ENCODE measurements around the gene C10orf53. TPM values are rescaled to one million over a fixed set of nuclear protein-coding genes. Genes with fewer than 3 reads are reported as not detected.
A peak's percentile ranks its signal among the peaks of the same experiment; 100 is the strongest.

The C10orf53 gene
- total RNA-seq, 4 donors from 2014 or later, result not detected

DNA sequence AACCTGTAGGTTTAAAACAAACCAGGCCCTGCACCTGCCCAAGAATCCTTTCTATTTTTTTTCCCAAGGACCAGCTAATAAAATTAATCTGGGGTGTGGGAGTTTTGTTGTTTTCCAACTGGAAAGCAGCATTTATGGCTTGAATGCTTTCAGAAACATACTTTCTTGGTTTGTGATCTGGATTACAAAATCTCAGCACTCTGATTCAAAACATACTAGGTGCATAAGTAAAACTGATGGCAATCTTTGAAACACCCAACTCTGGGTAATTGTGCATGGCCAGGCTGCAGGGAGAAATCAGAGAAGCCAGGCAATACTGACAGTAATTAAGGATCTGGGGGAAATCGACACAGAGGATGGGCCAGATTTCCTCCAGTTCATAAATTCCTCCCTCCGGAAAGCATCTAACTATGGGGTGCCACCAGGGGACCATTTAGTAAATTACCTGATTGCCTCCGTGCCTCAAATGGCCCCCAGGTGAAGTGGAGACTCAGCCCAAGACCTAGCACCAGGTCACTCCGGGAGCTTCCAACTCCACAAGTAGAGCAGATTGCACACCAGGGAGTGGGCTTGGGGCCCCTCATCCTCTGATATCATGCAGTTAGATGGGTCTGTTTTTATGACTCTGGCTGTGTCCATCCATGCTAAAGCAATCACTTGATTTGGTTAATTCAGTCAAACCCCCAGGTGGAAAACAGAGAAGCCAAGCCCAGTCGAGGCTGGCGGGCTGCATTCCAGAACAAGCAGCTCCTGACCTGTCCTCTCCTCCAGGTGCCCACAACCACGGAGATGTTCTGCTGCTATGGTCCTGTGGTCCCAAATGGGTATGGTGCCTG lies 15.2 kb upstream of the C10orf53 start:
- H3K36me3 ChIP-seq, result no peaks in the 10 kb centered on the region
- no peaks in the 10 kb centered on the region for H3K9me3 ChIP-seq
- H3K4me1 ChIP-seq, result no peaks in the 10 kb centered on the region
- no peak for TF ChIP-seq POLR2AphosphoS5 (IDR thresholded peaks at IDR 0.05)
- TF ChIP-seq, protein P1, sequence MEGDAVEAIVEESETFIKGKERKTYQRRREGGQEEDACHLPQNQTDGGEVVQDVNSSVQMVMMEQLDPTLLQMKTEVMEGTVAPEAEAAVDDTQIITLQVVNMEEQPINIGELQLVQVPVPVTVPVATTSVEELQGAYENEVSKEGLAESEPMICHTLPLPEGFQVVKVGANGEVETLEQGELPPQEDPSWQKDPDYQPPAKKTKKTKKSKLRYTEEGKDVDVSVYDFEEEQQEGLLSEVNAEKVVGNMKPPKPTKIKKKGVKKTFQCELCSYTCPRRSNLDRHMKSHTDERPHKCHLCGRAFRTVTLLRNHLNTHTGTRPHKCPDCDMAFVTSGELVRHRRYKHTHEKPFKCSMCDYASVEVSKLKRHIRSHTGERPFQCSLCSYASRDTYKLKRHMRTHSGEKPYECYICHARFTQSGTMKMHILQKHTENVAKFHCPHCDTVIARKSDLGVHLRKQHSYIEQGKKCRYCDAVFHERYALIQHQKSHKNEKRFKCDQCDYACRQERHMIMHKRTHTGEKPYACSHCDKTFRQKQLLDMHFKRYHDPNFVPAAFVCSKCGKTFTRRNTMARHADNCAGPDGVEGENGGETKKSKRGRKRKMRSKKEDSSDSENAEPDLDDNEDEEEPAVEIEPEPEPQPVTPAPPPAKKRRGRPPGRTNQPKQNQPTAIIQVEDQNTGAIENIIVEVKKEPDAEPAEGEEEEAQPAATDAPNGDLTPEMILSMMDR (IDR thresholded peaks at IDR 0.05), result no peak
- TF ChIP-seq POLR2A (IDR thresholded peaks at IDR 0.05), result no peak
- TF ChIP-seq EP300 (IDR thresholded peaks at IDR 0.05), result no peak
- peaks cover 5% of the 10 kb centered on the region for H3K27me3 ChIP-seq
- no peak overlapping the region for H3K27ac ChIP-seq
- DNase-seq (ENCODE audit: low spot score in 2 of 2), result peak in 1 of 2 donors; percentile 59
- no peak overlapping the region for H3K4me3 ChIP-seq
- 56% methylated on average over 7 of the region's 7 CpGs for WGBS

DNA sequence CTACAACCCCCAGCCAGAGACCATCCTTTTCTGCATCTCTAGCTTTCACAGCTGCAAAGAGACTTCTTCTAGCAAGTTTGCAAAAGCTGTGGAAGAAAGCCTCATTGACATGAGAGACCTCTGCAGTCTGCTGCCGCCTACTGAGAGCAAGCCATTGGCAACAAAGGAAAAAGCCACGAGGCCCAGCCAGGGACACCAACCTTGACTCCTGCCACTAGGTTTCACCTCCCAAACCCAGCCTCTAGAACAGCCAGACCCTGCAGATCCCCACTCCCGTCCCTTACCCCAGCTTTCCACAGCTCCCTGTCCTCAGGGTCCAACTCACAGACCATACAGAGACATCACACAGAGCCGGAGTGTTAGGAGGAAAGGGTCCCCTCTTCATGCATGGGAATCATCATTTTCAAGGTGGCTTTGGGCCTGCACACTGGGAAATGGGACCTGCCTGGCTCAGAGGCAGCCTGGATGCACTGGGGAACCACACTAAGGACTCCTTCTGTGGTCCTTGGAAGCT lies 14.6 kb upstream of the C10orf53 start:
- Histone ChIP-seq H3K9me3 (no peaks in the 10 kb centered on the region), H3K36me3 (no peaks in the 10 kb centered on the region), H3K4me3 (no peak overlapping the region), H3K27ac (no peak overlapping the region), H3K27me3 (peaks cover 5% of the 10 kb centered on the region), H3K4me1 (no peaks in the 10 kb centered on the region)
- WGBS, result 83% methylated on average over 4 of the region's 4 CpGs
- TF ChIP-seq EP300 (IDR thresholded peaks at IDR 0.05) (no peak), POLR2AphosphoS5 (IDR thresholded peaks at IDR 0.05) (no peak), POLR2A (IDR thresholded peaks at IDR 0.05) (no peak)
- TF ChIP-seq, protein P1 (IDR thresholded peaks at IDR 0.05), result no peak
- peak in 1 of 2 donors; percentile 49 for DNase-seq (ENCODE audit: low spot score in 2 of 2)

DNA sequence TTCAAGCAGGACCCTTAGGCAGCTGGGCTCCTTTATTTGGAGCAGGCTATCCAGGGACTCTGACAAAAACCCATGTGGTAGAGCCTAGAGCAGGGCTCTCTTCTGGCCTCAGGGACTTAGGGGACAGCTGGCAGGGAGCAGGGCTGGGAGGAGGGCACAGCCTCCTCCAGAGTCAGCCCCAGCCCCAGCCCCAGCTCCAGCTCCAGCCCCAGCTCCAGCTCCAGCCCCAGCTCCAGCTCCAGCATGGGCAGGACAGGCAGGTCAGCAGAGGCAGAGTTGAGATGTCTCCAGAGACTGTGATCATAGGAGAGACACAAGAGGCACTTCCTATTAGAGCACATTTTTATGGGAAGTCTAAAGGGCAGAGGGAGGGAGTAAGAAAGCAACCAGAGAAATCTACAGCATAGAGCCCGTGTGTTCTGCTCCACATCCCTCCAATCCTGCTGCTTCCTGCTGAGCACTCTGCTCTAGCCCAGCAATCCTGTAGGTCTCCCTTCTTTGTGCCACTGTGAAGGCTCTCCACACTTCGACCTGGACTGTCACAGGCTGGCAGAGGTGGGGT lies 13.3 kb upstream of the C10orf53 start:
- WGBS, result 42% methylated on average over 2 of the region's 2 CpGs
- no peak for DNase-seq (ENCODE audit: low spot score in 2 of 2)

DNA sequence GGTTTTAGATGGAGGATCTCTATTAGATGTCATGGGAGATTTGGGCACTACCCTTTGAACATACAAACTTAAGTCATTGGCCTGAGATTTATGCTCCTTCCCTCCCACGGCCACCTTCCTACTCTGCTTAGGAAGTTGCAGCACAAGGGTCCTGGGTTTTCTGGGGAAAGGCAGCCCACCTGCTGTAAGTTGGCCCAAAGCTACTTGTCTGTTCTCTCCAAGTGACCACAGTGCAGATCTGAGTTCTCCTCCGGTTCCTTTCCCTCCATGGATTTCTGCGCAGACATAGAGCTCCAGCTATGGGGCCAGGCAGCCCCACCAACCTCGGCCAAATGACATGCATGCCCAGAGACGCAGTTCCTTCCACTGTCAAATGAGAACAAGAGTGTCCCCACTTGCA lies 12.8 kb upstream of the C10orf53 start:
- Histone ChIP-seq H3K27ac (no peak overlapping the region), H3K27me3 (peaks cover 5% of the 10 kb centered on the region), H3K9me3 (no peaks in the 10 kb centered on the region), H3K4me3 (no peak overlapping the region), H3K36me3 (no peaks in the 10 kb centered on the region), H3K4me1 (no peaks in the 10 kb centered on the region)
- DNase-seq (ENCODE audit: low spot score in 2 of 2), result peak in 1 of 2 donors; percentile 55
- WGBS, result 94% methylated on average over 5 of the region's 5 CpGs
- TF ChIP-seq POLR2A (IDR thresholded peaks at IDR 0.05) (no peak), POLR2AphosphoS5 (IDR thresholded peaks at IDR 0.05) (no peak), EP300 (IDR thresholded peaks at IDR 0.05) (no peak)
- TF ChIP-seq, protein P1 (IDR thresholded peaks at IDR 0.05), result no peak

More for the DNA sequence above, 13.3 kb upstream of the C10orf53 start:
- H3K9me3 ChIP-seq, result no peaks in the 10 kb centered on the region
- H3K27me3 ChIP-seq, result peaks cover 5% of the 10 kb centered on the region
- H3K27ac ChIP-seq, result no peak overlapping the region
- H3K4me1 ChIP-seq, result no peaks in the 10 kb centered on the region
- H3K36me3 ChIP-seq, result no peaks in the 10 kb centered on the region
- no peak for TF ChIP-seq POLR2AphosphoS5 (IDR thresholded peaks at IDR 0.05)
- no peak for TF ChIP-seq EP300 (IDR thresholded peaks at IDR 0.05)
- H3K4me3 ChIP-seq, result no peak overlapping the region

DNA sequence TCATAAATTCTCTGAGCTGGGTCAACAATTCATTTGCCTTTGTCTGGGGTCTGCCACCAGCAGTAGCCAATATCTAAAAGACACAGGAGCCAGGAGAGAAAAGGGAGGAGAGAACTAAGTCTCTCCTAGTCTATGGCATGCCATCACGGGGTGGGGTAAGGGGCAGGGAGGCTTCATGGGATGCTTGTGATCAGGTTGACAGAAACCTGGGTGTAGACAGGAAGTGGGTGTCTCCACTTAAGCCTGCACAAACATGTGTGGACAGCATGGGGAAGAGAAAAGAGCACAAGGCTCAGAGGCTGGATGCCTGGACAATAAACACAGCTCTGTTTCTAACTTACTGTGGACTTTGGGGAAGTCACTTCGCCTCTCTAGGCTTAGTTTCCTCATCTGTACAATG lies 11.5 kb upstream of the C10orf53 start:
- no peaks in the 10 kb centered on the region for H3K4me1 ChIP-seq
- H3K4me3 ChIP-seq, result no peak overlapping the region
- peaks cover 5% of the 10 kb centered on the region for H3K27me3 ChIP-seq
- WGBS, result 47% methylated on average over 2 of the region's 2 CpGs
- no peak overlapping the region for H3K27ac ChIP-seq
- no peaks in the 10 kb centered on the region for H3K9me3 ChIP-seq
- no peaks in the 10 kb centered on the region for H3K36me3 ChIP-seq
- DNase-seq (ENCODE audit: low spot score in 2 of 2), result no peak
- TF ChIP-seq, protein P1 (IDR thresholded peaks at IDR 0.05), result no peak
- TF ChIP-seq EP300 (IDR thresholded peaks at IDR 0.05), result no peak
- no peak for TF ChIP-seq POLR2AphosphoS5 (IDR thresholded peaks at IDR 0.05)
- no peak for TF ChIP-seq POLR2A (IDR thresholded peaks at IDR 0.05)

All from suprapubic skin (tissue), 4 donors.